ENCODE data around the gene ARAP1.

Gene ARAP1

DNA sequence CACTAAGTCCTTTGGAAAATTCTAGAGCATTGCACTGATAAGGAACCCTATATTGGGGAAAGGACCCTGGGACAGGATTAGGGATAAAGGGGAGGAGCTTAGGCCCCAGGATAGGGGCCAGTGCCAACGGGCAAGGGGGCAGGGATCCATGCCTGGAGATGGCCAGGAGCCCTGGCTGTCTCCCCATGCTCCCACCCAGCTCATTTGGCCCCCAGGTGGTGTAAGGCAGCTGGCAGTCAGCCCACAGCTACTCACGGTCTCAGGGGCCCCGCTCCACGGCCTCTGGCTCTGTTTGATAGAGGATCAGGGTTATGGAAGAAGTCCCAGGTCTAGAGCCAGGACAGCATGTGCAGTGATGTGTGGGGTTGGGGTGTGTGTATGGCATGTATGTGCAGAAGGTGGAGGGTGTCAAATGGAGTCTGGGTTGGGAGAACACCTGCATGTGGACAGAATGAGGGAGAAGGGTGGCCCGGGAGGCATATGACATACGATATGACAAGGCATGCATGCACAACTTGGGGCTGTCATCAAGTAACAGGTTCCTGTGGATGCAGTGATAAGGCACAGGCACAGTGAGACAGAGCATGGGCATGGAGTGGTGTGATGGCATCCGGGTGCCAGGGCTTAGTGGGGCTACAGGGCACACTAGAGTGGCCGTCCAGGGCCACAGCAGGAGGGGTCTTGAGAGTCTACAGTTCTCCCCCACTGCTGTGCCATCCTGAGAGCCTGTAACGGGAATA lies 59.5 kb downstream of the ARAP1 start:
- Histone ChIP-seq H3K27ac (ENCODE audit: low read length) (no peak overlapping the region), H4K20me1 (ENCODE audit: insufficient read depth, low read length) (no peaks in the 10 kb centered on the region), H3K9ac (ENCODE audit: low read length) (no peak overlapping the region), H3K36me3 (replicated peaks; ENCODE audit: insufficient read depth, low read length) (no peaks in the 10 kb centered on the region), H3K79me2 (ENCODE audit: low read length) (no peaks in the 10 kb centered on the region), H3F3A (ENCODE audit: insufficient read depth, low read length) (no peaks in the 10 kb centered on the region), H3K9me2 (replicated peaks; ENCODE audit: insufficient read depth, low read length) (no peaks in the 10 kb centered on the region), H3K9me3 (replicated peaks; ENCODE audit: insufficient read depth, low read length) (no peaks in the 10 kb centered on the region), H3K4me3 (ENCODE audit: low read length) (no peak overlapping the region), H3K4me2 (ENCODE audit: low read depth, low read length) (no peak overlapping the region), H3K4me1 (ENCODE audit: low read length) (no peaks in the 10 kb centered on the region), H2AFZ (ENCODE audit: low read length) (no peak overlapping the region), H3K27me3 (replicated peaks; ENCODE audit: insufficient read depth, low read length) (no peaks in the 10 kb centered on the region)
- TF ChIP-seq EZH2 (optimal IDR thresholded peaks at IDR 0.05; ENCODE audit: low read depth, low read length), result no peak
- no peak for TF ChIP-seq CTCF (IDR thresholded peaks at IDR 0.05; ENCODE audit: low read length)
- no peak for TF ChIP-seq EZH2phosphoT487 (IDR thresholded peaks at IDR 0.05; ENCODE audit: low read length)
- DNase-seq, result no peak

DNA sequence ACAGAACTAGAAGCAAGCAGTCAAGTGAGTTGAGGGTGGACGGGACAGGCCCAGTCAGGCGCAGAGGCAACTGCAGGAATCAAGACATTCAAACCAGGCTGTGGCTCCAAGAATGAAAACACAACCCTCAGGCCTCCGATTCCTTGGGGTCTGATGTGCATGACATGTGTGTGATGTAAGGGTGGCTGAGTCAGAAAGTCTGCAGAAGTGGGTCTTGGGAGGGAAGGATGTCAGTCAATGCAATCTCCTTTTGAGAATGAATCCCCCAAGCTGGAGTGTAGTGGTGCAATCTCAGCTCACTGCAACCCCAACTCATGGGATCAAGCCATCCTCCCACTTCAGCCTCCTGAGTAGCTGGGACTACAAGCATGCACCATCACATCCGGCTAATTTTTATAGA lies 62.0 kb downstream of the ARAP1 start:
- Histone ChIP-seq H3K27ac (ENCODE audit: low read length) (no peak overlapping the region), H2AFZ (ENCODE audit: low read length) (no peak overlapping the region), H4K20me1 (ENCODE audit: insufficient read depth, low read length) (no peaks in the 10 kb centered on the region), H3K9ac (ENCODE audit: low read length) (no peak overlapping the region), H3K4me1 (ENCODE audit: low read length) (no peaks in the 10 kb centered on the region), H3K4me3 (ENCODE audit: low read length) (no peak overlapping the region), H3F3A (ENCODE audit: insufficient read depth, low read length) (no peaks in the 10 kb centered on the region), H3K9me3 (replicated peaks; ENCODE audit: insufficient read depth, low read length) (no peaks in the 10 kb centered on the region), H3K79me2 (ENCODE audit: low read length) (no peaks in the 10 kb centered on the region), H3K36me3 (replicated peaks; ENCODE audit: insufficient read depth, low read length) (no peaks in the 10 kb centered on the region), H3K27me3 (replicated peaks; ENCODE audit: insufficient read depth, low read length) (no peaks in the 10 kb centered on the region), H3K9me2 (replicated peaks; ENCODE audit: insufficient read depth, low read length) (no peaks in the 10 kb centered on the region), H3K4me2 (ENCODE audit: low read depth, low read length) (no peak overlapping the region)
- TF ChIP-seq EZH2phosphoT487 (IDR thresholded peaks at IDR 0.05; ENCODE audit: low read length) (no peak), EZH2 (optimal IDR thresholded peaks at IDR 0.05; ENCODE audit: low read depth, low read length) (no peak), CTCF (IDR thresholded peaks at IDR 0.05; ENCODE audit: low read length) (no peak)
- no peak for DNase-seq

- H3K79me2 ChIP-seq (ENCODE audit: low read length), result no peaks in the 10 kb centered on the region
- no peak overlapping the region for H3K4me3 ChIP-seq (ENCODE audit: low read length)
- no peaks in the 10 kb centered on the region for H3K9me2 ChIP-seq (replicated peaks; ENCODE audit: insufficient read depth, low read length)
- H3K27ac ChIP-seq (ENCODE audit: low read length), result no peak overlapping the region
- no peaks in the 10 kb centered on the region for H4K20me1 ChIP-seq (ENCODE audit: insufficient read depth, low read length)
- H3K36me3 ChIP-seq (replicated peaks; ENCODE audit: insufficient read depth, low read length), result no peaks in the 10 kb centered on the region
- no peak overlapping the region for H3K4me2 ChIP-seq (ENCODE audit: low read depth, low read length)
- no peaks in the 10 kb centered on the region for H3F3A ChIP-seq (ENCODE audit: insufficient read depth, low read length)
- no peak for DNase-seq
- no peaks in the 10 kb centered on the region for H3K4me1 ChIP-seq (ENCODE audit: low read length)
- H3K27me3 ChIP-seq (replicated peaks; ENCODE audit: insufficient read depth, low read length), result no peaks in the 10 kb centered on the region
- H3K9ac ChIP-seq (ENCODE audit: low read length), result no peak overlapping the region
- no peak for TF ChIP-seq EZH2phosphoT487 (IDR thresholded peaks at IDR 0.05; ENCODE audit: low read length)
- TF ChIP-seq CTCF (IDR thresholded peaks at IDR 0.05; ENCODE audit: low read length), result no peak
- no peak for TF ChIP-seq EZH2 (optimal IDR thresholded peaks at IDR 0.05; ENCODE audit: low read depth, low read length)
- H2AFZ ChIP-seq (ENCODE audit: low read length), result no peak overlapping the region
- no peaks in the 10 kb centered on the region for H3K9me3 ChIP-seq (replicated peaks; ENCODE audit: insufficient read depth, low read length)
Measured at GRCh38 chr11:72688929-72689328, 63.3 kb downstream of the ARAP1 start.
